ENCODE results near the gene VCP.

DNA sequence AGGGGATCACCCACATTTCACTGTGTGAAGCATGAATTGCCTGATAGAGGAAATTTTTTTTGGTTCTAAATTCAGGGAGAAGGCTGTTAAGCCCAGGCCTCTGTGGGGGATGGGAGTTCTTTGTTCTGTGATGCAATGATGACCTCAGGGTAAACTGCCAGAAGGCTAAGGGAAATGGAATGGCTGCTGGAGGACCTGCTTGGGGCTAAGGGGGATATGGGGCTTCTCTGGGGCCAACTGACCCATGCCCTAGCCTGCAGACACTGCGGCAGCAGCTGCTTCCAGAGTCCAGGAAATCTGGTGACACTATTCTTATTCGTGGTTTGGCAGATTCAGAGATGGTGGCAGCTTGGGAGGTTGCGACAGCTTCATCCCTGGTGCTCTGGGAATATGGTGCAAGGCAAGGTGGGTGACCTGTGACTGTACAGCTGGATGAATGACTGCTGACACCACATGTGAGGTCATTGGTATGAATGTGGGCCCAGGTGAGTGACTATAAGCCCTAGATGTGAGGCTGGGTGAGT is 30.3 kb downstream of the VCP start:
- TF ChIP-seq, protein P1, sequence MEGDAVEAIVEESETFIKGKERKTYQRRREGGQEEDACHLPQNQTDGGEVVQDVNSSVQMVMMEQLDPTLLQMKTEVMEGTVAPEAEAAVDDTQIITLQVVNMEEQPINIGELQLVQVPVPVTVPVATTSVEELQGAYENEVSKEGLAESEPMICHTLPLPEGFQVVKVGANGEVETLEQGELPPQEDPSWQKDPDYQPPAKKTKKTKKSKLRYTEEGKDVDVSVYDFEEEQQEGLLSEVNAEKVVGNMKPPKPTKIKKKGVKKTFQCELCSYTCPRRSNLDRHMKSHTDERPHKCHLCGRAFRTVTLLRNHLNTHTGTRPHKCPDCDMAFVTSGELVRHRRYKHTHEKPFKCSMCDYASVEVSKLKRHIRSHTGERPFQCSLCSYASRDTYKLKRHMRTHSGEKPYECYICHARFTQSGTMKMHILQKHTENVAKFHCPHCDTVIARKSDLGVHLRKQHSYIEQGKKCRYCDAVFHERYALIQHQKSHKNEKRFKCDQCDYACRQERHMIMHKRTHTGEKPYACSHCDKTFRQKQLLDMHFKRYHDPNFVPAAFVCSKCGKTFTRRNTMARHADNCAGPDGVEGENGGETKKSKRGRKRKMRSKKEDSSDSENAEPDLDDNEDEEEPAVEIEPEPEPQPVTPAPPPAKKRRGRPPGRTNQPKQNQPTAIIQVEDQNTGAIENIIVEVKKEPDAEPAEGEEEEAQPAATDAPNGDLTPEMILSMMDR (IDR thresholded peaks at IDR 0.05; ENCODE audit: insufficient read depth, low read depth, low read length): no peak
- no peak for TF ChIP-seq EZH2 (IDR thresholded peaks at IDR 0.05; ENCODE audit: insufficient read depth, low read length)
